Measurements from ENCODE around the gene SHANK1.

SHANK1 gene

DNA sequence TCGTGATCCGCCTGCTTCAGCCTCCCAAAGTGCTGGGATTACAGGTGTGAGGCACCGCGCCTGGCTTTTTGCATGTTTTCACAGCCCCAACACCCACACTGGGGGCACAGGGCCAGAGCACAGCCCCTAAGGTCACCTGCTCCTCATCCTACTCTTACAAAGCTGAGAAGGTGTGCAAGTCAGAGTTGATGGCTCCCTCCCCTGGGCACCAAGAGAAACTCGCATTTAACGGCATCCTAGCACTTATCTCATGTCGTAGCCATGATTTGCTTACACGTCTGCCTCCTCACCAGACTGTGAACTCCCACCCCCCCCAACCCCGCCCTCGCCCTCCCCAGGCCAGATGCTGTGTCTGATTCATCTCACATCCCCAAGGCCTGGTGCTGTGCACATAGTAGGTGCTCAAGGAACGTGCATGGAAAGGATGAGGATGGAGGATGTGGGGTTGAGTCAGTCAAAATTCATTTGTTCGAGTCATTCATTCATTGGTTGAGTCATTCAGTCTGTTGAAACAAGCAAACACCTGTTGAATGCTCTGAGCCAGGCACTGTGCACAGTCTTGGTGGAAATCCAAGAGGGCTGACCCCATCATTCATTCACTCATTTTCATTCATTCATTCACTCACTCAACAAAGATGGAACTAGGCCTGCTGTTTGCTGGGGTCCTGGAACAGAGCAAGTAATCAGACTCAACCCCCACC lies 11.3 kb downstream of the SHANK1 start:
- Histone ChIP-seq H3K4me3 (ENCODE audit: low read length) (no peak overlapping the region), H3K79me2 (ENCODE audit: control insufficient read depth, low read length) (no peaks in the 10 kb centered on the region), H4K20me1 (ENCODE audit: control insufficient read depth, insufficient read depth, low read depth, low read length) (no peaks in the 10 kb centered on the region), H3K27me3 (ENCODE audit: control insufficient read depth, low read length) (no peaks in the 10 kb centered on the region), H3K36me3 (ENCODE audit: control insufficient read depth, low read length) (no peaks in the 10 kb centered on the region), H3K9me2 (replicated peaks; ENCODE audit: control insufficient read depth, low read length) (no peaks in the 10 kb centered on the region), H3K4me2 (ENCODE audit: low read length) (no peak overlapping the region), H3K27ac (ENCODE audit: low read depth, low read length) (no peak overlapping the region), H3F3A (ENCODE audit: control insufficient read depth, insufficient read depth) (no peaks in the 10 kb centered on the region), H3K9me3 (ENCODE audit: control insufficient read depth, insufficient read depth, low read length) (no peaks in the 10 kb centered on the region), H3K4me1 (ENCODE audit: control insufficient read depth, low read length) (peaks cover 10% of the 10 kb centered on the region)
- no peak for TF ChIP-seq EZH2phosphoT487 (IDR thresholded peaks at IDR 0.05; ENCODE audit: borderline replicate concordance, low read length)
- TF ChIP-seq, protein P1, sequence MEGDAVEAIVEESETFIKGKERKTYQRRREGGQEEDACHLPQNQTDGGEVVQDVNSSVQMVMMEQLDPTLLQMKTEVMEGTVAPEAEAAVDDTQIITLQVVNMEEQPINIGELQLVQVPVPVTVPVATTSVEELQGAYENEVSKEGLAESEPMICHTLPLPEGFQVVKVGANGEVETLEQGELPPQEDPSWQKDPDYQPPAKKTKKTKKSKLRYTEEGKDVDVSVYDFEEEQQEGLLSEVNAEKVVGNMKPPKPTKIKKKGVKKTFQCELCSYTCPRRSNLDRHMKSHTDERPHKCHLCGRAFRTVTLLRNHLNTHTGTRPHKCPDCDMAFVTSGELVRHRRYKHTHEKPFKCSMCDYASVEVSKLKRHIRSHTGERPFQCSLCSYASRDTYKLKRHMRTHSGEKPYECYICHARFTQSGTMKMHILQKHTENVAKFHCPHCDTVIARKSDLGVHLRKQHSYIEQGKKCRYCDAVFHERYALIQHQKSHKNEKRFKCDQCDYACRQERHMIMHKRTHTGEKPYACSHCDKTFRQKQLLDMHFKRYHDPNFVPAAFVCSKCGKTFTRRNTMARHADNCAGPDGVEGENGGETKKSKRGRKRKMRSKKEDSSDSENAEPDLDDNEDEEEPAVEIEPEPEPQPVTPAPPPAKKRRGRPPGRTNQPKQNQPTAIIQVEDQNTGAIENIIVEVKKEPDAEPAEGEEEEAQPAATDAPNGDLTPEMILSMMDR (IDR thresholded peaks at IDR 0.05; ENCODE audit: low read depth, low read length, poor library complexity, severe bottlenecking): no peak

DNA sequence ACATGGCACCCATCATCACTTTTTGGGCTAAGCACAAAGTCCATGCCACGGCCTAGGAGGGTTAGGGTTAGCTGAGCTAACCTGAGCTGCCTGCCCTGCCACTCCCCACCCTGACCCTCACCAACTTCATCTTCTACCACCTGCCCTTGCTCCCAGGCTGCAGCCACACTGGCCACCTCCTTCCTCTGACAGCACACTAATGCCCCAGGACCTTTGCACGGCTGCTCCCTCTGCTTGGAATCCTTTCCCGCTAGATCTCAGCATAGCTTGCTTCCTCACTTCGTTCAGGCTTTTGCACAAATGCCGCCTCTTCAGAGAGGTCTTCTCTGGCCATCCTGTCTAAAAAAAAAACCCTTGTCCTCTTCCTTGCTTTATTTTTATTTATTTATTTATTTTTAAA lies 13.2 kb downstream of the SHANK1 start:
- no peak for TF ChIP-seq EZH2phosphoT487 (IDR thresholded peaks at IDR 0.05; ENCODE audit: borderline replicate concordance, low read length)
- TF ChIP-seq, protein P1 (IDR thresholded peaks at IDR 0.05; ENCODE audit: low read depth, low read length, poor library complexity, severe bottlenecking): no peak
- H3F3A ChIP-seq (ENCODE audit: control insufficient read depth, insufficient read depth): no peaks in the 10 kb centered on the region
- H3K9me2 ChIP-seq (replicated peaks; ENCODE audit: control insufficient read depth, low read length): no peaks in the 10 kb centered on the region
- H3K4me1 ChIP-seq (ENCODE audit: control insufficient read depth, low read length): no peaks in the 10 kb centered on the region
- H4K20me1 ChIP-seq (ENCODE audit: control insufficient read depth, insufficient read depth, low read depth, low read length): no peaks in the 10 kb centered on the region
- no peaks in the 10 kb centered on the region for H3K36me3 ChIP-seq (ENCODE audit: control insufficient read depth, low read length)
- H3K27ac ChIP-seq (ENCODE audit: low read depth, low read length): no peak overlapping the region
- no peak overlapping the region for H3K4me3 ChIP-seq (ENCODE audit: low read length)
- no peak overlapping the region for H3K4me2 ChIP-seq (ENCODE audit: low read length)
- H3K79me2 ChIP-seq (ENCODE audit: control insufficient read depth, low read length): no peaks in the 10 kb centered on the region
- no peaks in the 10 kb centered on the region for H3K9me3 ChIP-seq (ENCODE audit: control insufficient read depth, insufficient read depth, low read length)
- H3K27me3 ChIP-seq (ENCODE audit: control insufficient read depth, low read length): no peaks in the 10 kb centered on the region

DNA sequence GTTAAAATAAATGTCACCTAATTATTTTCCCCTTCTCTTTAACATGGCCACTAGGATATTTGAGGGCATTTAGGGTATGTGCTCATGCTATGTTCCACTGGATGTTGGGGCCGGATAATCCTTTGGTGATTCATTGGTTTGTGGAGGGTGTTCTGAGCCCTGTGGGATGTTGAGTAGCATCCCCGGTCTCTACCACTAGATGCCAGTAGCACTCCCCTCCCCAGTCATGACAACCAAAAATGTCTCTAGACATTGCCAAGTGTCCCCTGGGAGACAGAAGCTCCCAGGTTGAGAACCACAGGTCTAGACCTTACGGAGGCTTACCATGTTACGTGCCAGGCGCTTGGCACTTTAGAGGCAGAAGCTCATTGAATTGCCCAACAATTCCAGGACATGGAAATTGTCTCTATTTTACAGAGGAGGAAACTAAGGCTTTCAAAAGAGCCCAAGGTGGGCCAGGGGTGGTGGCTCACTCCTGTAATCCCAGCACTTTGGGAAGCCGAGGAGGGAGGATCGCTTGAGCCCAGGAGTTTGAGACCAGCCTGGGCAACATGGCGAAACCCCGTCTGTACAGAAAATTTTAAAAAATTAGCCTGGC lies 14.1 kb downstream of the SHANK1 start:
- H3K79me2 ChIP-seq (ENCODE audit: control insufficient read depth, low read length): no peaks in the 10 kb centered on the region
- no peaks in the 10 kb centered on the region for H3K9me2 ChIP-seq (replicated peaks; ENCODE audit: control insufficient read depth, low read length)
- H3K4me1 ChIP-seq (ENCODE audit: control insufficient read depth, low read length): no peaks in the 10 kb centered on the region
- H3K36me3 ChIP-seq (ENCODE audit: control insufficient read depth, low read length): no peaks in the 10 kb centered on the region
- no peaks in the 10 kb centered on the region for H3K9me3 ChIP-seq (ENCODE audit: control insufficient read depth, insufficient read depth, low read length)
- H3K4me2 ChIP-seq (ENCODE audit: low read length): no peak overlapping the region
- H4K20me1 ChIP-seq (ENCODE audit: control insufficient read depth, insufficient read depth, low read depth, low read length): no peaks in the 10 kb centered on the region
- no peak overlapping the region for H3K4me3 ChIP-seq (ENCODE audit: low read length)
- no peaks in the 10 kb centered on the region for H3K27me3 ChIP-seq (ENCODE audit: control insufficient read depth, low read length)
- TF ChIP-seq, protein P1 (IDR thresholded peaks at IDR 0.05; ENCODE audit: low read depth, low read length, poor library complexity, severe bottlenecking): peak; percentile 66
- no peak for TF ChIP-seq EZH2phosphoT487 (IDR thresholded peaks at IDR 0.05; ENCODE audit: borderline replicate concordance, low read length)
- H3K27ac ChIP-seq (ENCODE audit: low read depth, low read length): no peak overlapping the region
- H3F3A ChIP-seq (ENCODE audit: control insufficient read depth, insufficient read depth): no peaks in the 10 kb centered on the region

All from DOHH2 (cell line).